Fibroblast of villous mesenchyme (primary cell): ENCODE results near the gene PDLIM5. TPM values are rescaled to one million over a fixed set of nuclear protein-coding genes. Genes with fewer than 3 reads are reported as not detected.

Source experiments
- DNase-seq: peaks from one replicate; pipeline ENCODE4 v3.0.0-alpha.2; 2010; ENCODE audit warnings: low read depth
- H3K4me3 ChIP-seq: 2 replicates; pipeline ENCODE4 v1.5.1; 2011; ENCODE audit warnings: low read depth, mild to moderate bottlenecking, low read length
- CTCF ChIP-seq: IDR thresholded peaks from 2 replicates; pipeline ENCODE4 v1.5.1; 2012; ENCODE audit warnings: low read depth, mild to moderate bottlenecking, low read length; ENCODE audit not compliant: insufficient read depth
- total RNA-seq: library from RNA; depleted of rRNA; stranded (reverse); fragments of >200 nt; gene quantifications from 2 replicates; pipeline ENCODE4 v1.2.3, GENCODE V29; 2012

Gene PDLIM5
- total RNA-seq, 1 donor, result 370 TPM

GRCh38 chr4:94436512-94436911 is 15.2 kb upstream of the PDLIM5 start:
- H3K4me3 ChIP-seq, result no peak overlapping the region
- DNase-seq, result no peak
- TF ChIP-seq CTCF, result no peak

- TF ChIP-seq CTCF, result no peak
These were observed 12.1 kb upstream of the PDLIM5 start for GRCh38 chr4:94439606-94440005.

GRCh38 chr4:94441838-94442237 is 9.9 kb upstream of the PDLIM5 start:
- TF ChIP-seq CTCF, result no peak
- H3K4me3 ChIP-seq, result no peak overlapping the region
- no peak for DNase-seq

More at GRCh38 chr4:94439606-94440005, 12.1 kb upstream of the PDLIM5 start:
- no peak for DNase-seq
- H3K4me3 ChIP-seq, result no peak overlapping the region

GRCh38 chr4:94442251-94442650 is 9.5 kb upstream of the PDLIM5 start:
- no peak overlapping the region for H3K4me3 ChIP-seq
- no peak for DNase-seq
- no peak for TF ChIP-seq CTCF

GRCh38 chr4:94446386-94446785 is 5.4 kb upstream of the PDLIM5 start:
- no peak overlapping the region for H3K4me3 ChIP-seq
- no peak for TF ChIP-seq CTCF
- peak; percentile 83 for DNase-seq

- H3K4me3 ChIP-seq, result no peak overlapping the region
- DNase-seq, result peak; percentile 61
- TF ChIP-seq CTCF, result no peak
These were observed 3.9 kb upstream of the PDLIM5 start for GRCh38 chr4:94447754-94448411.

GRCh38 chr4:94448815-94449375 is 2.8 kb upstream of the PDLIM5 start:
- no peak for TF ChIP-seq CTCF
- peak; percentile 63 for DNase-seq
- no peak overlapping the region for H3K4me3 ChIP-seq
